DMS114 treated with DMSO at 0.1 percent for 48 hours (cell line): ENCODE measurements around the gene RNF138.
"Not testable (repeated sequence)": the region's sequence is repeated elsewhere in the genome, so short reads cannot be mapped to it uniquely, and the experiment has no call there.

Source experiments
- DNase-seq: peaks from one replicate; lab custom pipeline; 2025; ENCODE audit not compliant: unreplicated experiment; lab: John Stamatoyannopoulos, UW

The RNF138 gene

GRCh38 chr18:32167980-32168730, 76.5 kb downstream of the RNF138 start:
- DNase-seq, result no peak

GRCh38 chr18:32173654-32174053, 82.0 kb downstream of the RNF138 start:
- no peak for DNase-seq

GRCh38 chr18:32174719-32175118, 83.0 kb downstream of the RNF138 start:
- no peak for DNase-seq

GRCh38 chr18:32175265-32175664, 83.6 kb downstream of the RNF138 start:
- no peak for DNase-seq

- not testable (repeated sequence) for DNase-seq
Observed at GRCh38 chr18:32176745-32177144, 85.1 kb downstream of the RNF138 start.

- DNase-seq, result no peak
Observed at GRCh38 chr18:32177530-32177929, 85.9 kb downstream of the RNF138 start.
